ENCODE results near the gene GTF3C6.
"Not testable (repeated sequence)": the region's sequence is repeated elsewhere in the genome, so short reads cannot be mapped to it uniquely, and the experiment has no call there.

The GTF3C6 gene

DNA sequence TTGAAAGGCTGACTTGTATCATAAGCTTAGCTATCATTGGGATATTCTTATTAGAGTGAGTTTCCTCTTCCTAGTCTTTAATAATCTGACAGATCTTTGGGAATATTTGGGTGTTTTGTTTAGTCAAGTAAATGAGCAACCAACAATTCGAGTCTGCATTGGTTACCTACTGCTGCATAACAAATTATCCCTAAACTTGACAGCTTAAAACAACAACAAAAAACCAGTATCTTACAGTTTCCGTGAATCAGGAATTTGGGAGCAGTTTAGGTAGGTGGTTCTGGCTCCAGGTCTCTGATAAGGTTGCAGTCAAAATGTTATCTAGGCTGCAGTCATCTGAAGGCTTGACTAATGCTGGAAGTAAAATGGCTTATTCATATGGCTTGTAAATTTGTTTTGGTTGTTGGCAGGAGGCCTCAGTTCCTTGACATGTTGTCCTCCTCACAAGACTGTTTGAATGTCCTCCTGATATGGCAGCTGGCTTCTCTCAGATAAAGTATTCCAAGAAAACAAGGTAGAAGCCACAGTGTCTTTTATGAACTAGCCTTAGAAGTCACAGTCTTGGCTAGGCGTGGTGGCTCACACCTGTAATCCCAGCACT, 7.2 kb downstream of the GTF3C6 start:
- Histone ChIP-seq H3K4me2 (ENCODE audit: low read depth, low read length, poor library complexity, severe bottlenecking) (no peak overlapping the region), H3K9me2 (replicated peaks; ENCODE audit: low read depth, low read length) (no peaks in the 10 kb centered on the region), H3K9ac (ENCODE audit: low read depth, low read length, poor library complexity, severe bottlenecking) (no peak overlapping the region), H3K27me3 (ENCODE audit: insufficient read depth, low read length, poor library complexity, severe bottlenecking) (no peaks in the 10 kb centered on the region), H3K79me2 (ENCODE audit: insufficient read depth, low read length) (peaks cover 31% of the 10 kb centered on the region), H3K36me3 (ENCODE audit: insufficient read depth, low read length) (peaks cover 49% of the 10 kb centered on the region), H3K9me3 (ENCODE audit: insufficient read depth, low read depth, low read length) (no peaks in the 10 kb centered on the region), H3K4me3 (ENCODE audit: low read length, poor library complexity, severe bottlenecking) (no peak overlapping the region), H3K4me1 (ENCODE audit: insufficient read depth, low read length, poor library complexity, severe bottlenecking) (peaks cover 12% of the 10 kb centered on the region), H3F3A (ENCODE audit: low read depth) (no peaks in the 10 kb centered on the region), H4K20me1 (ENCODE audit: insufficient read depth, low read length, poor library complexity, severe bottlenecking) (no peaks in the 10 kb centered on the region), H2AFZ (ENCODE audit: low read length) (no peak overlapping the region)
- no peak for TF ChIP-seq EZH2phosphoT487 (IDR thresholded peaks at IDR 0.05; ENCODE audit: borderline replicate concordance)
- TF ChIP-seq, protein P1, sequence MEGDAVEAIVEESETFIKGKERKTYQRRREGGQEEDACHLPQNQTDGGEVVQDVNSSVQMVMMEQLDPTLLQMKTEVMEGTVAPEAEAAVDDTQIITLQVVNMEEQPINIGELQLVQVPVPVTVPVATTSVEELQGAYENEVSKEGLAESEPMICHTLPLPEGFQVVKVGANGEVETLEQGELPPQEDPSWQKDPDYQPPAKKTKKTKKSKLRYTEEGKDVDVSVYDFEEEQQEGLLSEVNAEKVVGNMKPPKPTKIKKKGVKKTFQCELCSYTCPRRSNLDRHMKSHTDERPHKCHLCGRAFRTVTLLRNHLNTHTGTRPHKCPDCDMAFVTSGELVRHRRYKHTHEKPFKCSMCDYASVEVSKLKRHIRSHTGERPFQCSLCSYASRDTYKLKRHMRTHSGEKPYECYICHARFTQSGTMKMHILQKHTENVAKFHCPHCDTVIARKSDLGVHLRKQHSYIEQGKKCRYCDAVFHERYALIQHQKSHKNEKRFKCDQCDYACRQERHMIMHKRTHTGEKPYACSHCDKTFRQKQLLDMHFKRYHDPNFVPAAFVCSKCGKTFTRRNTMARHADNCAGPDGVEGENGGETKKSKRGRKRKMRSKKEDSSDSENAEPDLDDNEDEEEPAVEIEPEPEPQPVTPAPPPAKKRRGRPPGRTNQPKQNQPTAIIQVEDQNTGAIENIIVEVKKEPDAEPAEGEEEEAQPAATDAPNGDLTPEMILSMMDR (conservative IDR thresholded peaks at IDR 0.05; ENCODE audit: low read length), result no peak

DNA sequence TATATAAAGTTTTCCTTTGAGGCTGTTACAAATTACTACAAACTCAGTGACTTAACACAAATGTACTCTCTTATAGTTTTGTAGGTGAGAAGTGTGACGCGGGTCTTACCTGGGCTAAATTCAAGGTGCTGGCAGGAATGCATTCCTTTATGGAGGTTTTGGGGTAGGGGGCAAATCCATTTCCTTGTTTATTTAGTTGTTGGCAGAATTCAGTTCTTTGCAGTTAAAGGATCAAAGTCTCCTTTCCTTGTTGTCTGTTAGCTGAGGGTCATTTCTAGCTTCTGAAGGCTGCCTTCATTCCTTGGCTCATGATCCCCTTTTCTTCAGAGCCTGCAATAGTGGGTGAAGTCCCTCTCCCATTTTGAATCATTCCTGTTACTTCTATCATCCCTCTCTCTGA, 10.2 kb downstream of the GTF3C6 start:
- not testable (repeated sequence) for H3K4me2 ChIP-seq (ENCODE audit: low read depth, low read length, poor library complexity, severe bottlenecking); H3K9ac ChIP-seq (ENCODE audit: low read depth, low read length, poor library complexity, severe bottlenecking); H3K9me2 ChIP-seq (replicated peaks; ENCODE audit: low read depth, low read length); H3K4me1 ChIP-seq (ENCODE audit: insufficient read depth, low read length, poor library complexity, severe bottlenecking); H3K79me2 ChIP-seq (ENCODE audit: insufficient read depth, low read length); H3F3A ChIP-seq (ENCODE audit: low read depth); H3K27me3 ChIP-seq (ENCODE audit: insufficient read depth, low read length, poor library complexity, severe bottlenecking); H3K9me3 ChIP-seq (ENCODE audit: insufficient read depth, low read depth, low read length); H2AFZ ChIP-seq (ENCODE audit: low read length); H4K20me1 ChIP-seq (ENCODE audit: insufficient read depth, low read length, poor library complexity, severe bottlenecking); H3K4me3 ChIP-seq (ENCODE audit: low read length, poor library complexity, severe bottlenecking)
- peaks cover 24% of the 10 kb centered on the region; the same call in 1 of the 2 replicates for H3K36me3 ChIP-seq (ENCODE audit: insufficient read depth, low read length)

DNA sequence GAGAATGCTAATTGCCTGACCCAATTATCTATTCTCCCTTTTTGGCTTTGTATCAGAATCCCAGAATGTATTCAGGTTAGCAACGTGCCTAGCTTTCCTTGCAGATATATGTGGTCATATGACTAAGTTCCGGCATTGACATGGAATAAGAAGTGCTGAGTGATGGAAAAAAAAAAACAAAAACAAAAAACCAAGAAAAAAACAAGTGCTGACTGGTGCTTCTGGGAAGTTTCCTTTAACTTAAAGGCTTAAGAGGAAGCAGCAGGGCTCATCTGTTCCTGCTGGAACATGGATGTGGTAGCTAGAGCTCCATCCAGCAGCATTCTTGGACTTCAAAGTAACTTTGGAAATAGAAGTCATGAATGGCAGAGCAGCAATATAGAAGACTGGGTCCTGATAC, 13.0 kb downstream of the GTF3C6 start:
- H3K9ac ChIP-seq (ENCODE audit: low read depth, low read length, poor library complexity, severe bottlenecking), result no peak overlapping the region
- no peak for TF ChIP-seq EZH2phosphoT487 (IDR thresholded peaks at IDR 0.05; ENCODE audit: borderline replicate concordance)
- TF ChIP-seq, protein P1 (conservative IDR thresholded peaks at IDR 0.05; ENCODE audit: low read length), result no peak
- no peak overlapping the region for H2AFZ ChIP-seq (ENCODE audit: low read length)
- H3K79me2 ChIP-seq (ENCODE audit: insufficient read depth, low read length), result no peaks in the 10 kb centered on the region
- no peaks in the 10 kb centered on the region for H3F3A ChIP-seq (ENCODE audit: low read depth)
- H3K36me3 ChIP-seq (ENCODE audit: insufficient read depth, low read length), result peaks cover 10% of the 10 kb centered on the region; the same call in 1 of the 2 replicates
- H4K20me1 ChIP-seq (ENCODE audit: insufficient read depth, low read length, poor library complexity, severe bottlenecking), result no peaks in the 10 kb centered on the region
- no peak overlapping the region for H3K4me3 ChIP-seq (ENCODE audit: low read length, poor library complexity, severe bottlenecking)
- no peak overlapping the region for H3K4me2 ChIP-seq (ENCODE audit: low read depth, low read length, poor library complexity, severe bottlenecking)
- H3K27me3 ChIP-seq (ENCODE audit: insufficient read depth, low read length, poor library complexity, severe bottlenecking), result no peaks in the 10 kb centered on the region
- H3K4me1 ChIP-seq (ENCODE audit: insufficient read depth, low read length, poor library complexity, severe bottlenecking), result no peaks in the 10 kb centered on the region
- H3K9me3 ChIP-seq (ENCODE audit: insufficient read depth, low read depth, low read length), result no peaks in the 10 kb centered on the region
- no peaks in the 10 kb centered on the region for H3K9me2 ChIP-seq (replicated peaks; ENCODE audit: low read depth, low read length)

DNA sequence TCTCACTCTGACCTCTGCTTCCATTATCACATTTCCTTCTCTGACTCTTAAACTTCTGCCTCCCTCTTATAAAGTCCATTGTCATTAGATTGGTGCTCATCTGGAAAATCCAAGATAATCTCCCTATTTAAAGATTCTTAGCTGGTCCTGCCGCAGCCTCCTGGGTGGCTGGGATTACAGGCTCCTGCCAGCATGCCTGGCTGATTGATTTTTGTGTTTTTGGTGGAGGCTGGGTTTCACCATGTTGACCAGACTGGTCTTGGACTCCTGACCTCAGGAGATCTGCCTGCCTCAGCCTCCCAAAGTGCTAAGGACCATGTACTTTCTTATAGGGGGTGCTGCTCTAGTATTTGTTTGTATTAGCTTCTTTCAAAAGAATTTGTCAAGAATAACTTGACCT, 18.1 kb downstream of the GTF3C6 start:
- Histone ChIP-seq H3K4me2 (ENCODE audit: low read depth, low read length, poor library complexity, severe bottlenecking) (no peak overlapping the region), H3K4me1 (ENCODE audit: insufficient read depth, low read length, poor library complexity, severe bottlenecking) (peaks cover 6% of the 10 kb centered on the region), H3K9ac (ENCODE audit: low read depth, low read length, poor library complexity, severe bottlenecking) (no peak overlapping the region), H4K20me1 (ENCODE audit: insufficient read depth, low read length, poor library complexity, severe bottlenecking) (no peaks in the 10 kb centered on the region), H3K27me3 (ENCODE audit: insufficient read depth, low read length, poor library complexity, severe bottlenecking) (no peaks in the 10 kb centered on the region), H2AFZ (ENCODE audit: low read length) (no peak overlapping the region), H3K36me3 (ENCODE audit: insufficient read depth, low read length) (no peaks in the 10 kb centered on the region), H3K4me3 (ENCODE audit: low read length, poor library complexity, severe bottlenecking) (no peak overlapping the region), H3K79me2 (ENCODE audit: insufficient read depth, low read length) (peaks cover 10% of the 10 kb centered on the region), H3K9me3 (ENCODE audit: insufficient read depth, low read depth, low read length) (no peaks in the 10 kb centered on the region), H3F3A (ENCODE audit: low read depth) (no peaks in the 10 kb centered on the region), H3K9me2 (replicated peaks; ENCODE audit: low read depth, low read length) (no peaks in the 10 kb centered on the region)
- TF ChIP-seq, protein P1 (conservative IDR thresholded peaks at IDR 0.05; ENCODE audit: low read length), result no peak
- TF ChIP-seq EZH2phosphoT487 (IDR thresholded peaks at IDR 0.05; ENCODE audit: borderline replicate concordance), result no peak
